NCI-H2107 treated with DMSO at 0.1 percent for 48 hours (cell line): ENCODE results near the gene ACRBP.

Source experiments
- DNase-seq: peaks from one replicate; lab custom pipeline; 2025; ENCODE audit not compliant: unreplicated experiment; lab: John Stamatoyannopoulos, UW

The ACRBP gene

GRCh38 chr12:6647083-6647604 is at the start of gene ACRBP:
Gene ACRBP, minus strand, starts transcription at chr12:6647432. Its CDS starts 66 bp downstream, at chr12:6647366.
- no peak for DNase-seq

GRCh38 chr12:6695313-6696045 is 48.2 kb upstream of the ACRBP start:
- DNase-seq, result no peak

GRCh38 chr12:6694701-6695100 is 47.5 kb upstream of the ACRBP start:
- no peak for DNase-seq

GRCh38 chr12:6693832-6694355 is 46.7 kb upstream of the ACRBP start:
- DNase-seq, result no peak

- DNase-seq, result no peak
Observed at GRCh38 chr12:6692888-6693287, 45.7 kb upstream of the ACRBP start.

- no peak for DNase-seq
Observed at GRCh38 chr12:6691473-6691872, 44.2 kb upstream of the ACRBP start.

- peak; percentile 99 for DNase-seq
Observed at GRCh38 chr12:6688999-6689882, 42.0 kb upstream of the ACRBP start, which contains the start of gene ZNF384. Gene ZNF384, minus strand, starts transcription at chr12:6689375. Its CDS starts 9,855 bp downstream, at chr12:6679520.

GRCh38 chr12:6688543-6688998 is 41.3 kb upstream of the ACRBP start:
- DNase-seq, result peak; percentile 65

- no peak for DNase-seq
Observed at GRCh38 chr12:6685814-6686213, 38.6 kb upstream of the ACRBP start.

- DNase-seq, result peak; percentile 30
Observed at GRCh38 chr12:6684609-6685008, 37.4 kb upstream of the ACRBP start.

GRCh38 chr12:6676962-6677361 is 29.7 kb upstream of the ACRBP start:
- DNase-seq, result no peak

GRCh38 chr12:6672143-6672542 is 24.9 kb upstream of the ACRBP start:
- no peak for DNase-seq

- no peak for DNase-seq
Observed at GRCh38 chr12:6667559-6668210, 20.5 kb upstream of the ACRBP start.

GRCh38 chr12:6666211-6666610 is 19.0 kb upstream of the ACRBP start:
- DNase-seq, result no peak

- no peak for DNase-seq
Observed at GRCh38 chr12:6664902-6665301, 17.7 kb upstream of the ACRBP start.

GRCh38 chr12:6662906-6663742 is 15.9 kb upstream of the ACRBP start, which contains the start of gene ING4:
Gene ING4, minus strand, starts transcription at chr12:6663119. Its CDS starts 18 bp downstream, at chr12:6663101.
- peak; percentile 99 for DNase-seq

GRCh38 chr12:6662602-6662905 is 15.3 kb upstream of the ACRBP start:
- no peak for DNase-seq

GRCh38 chr12:6653987-6654386 is 6.8 kb upstream of the ACRBP start:
- DNase-seq, result no peak

GRCh38 chr12:6653342-6653741 is 6.1 kb upstream of the ACRBP start:
- DNase-seq, result no peak

GRCh38 chr12:6652391-6652790 is 5.2 kb upstream of the ACRBP start:
- DNase-seq, result no peak
